K562 (cell line): ENCODE results near the gene NLRC3.

Experiments
- HMG20A ChIP-seq: fragments of 450-650 bp; formaldehyde crosslinking; conservative IDR thresholded peaks from 2 replicates; pipeline ENCODE4 v1.4.0; 2020; ENCODE audit warnings: mild to moderate bottlenecking, mixed read lengths
- POLR2A ChIP-seq: fragments of 450-650 bp; conservative IDR thresholded peaks from 2 replicates; pipeline ENCODE4 v1.6.1; 2016
- ZBTB43 ChIP-seq: sonication (generic); formaldehyde crosslinking; IDR thresholded peaks from 2 replicates; pipeline ENCODE4 v1.8.0; 2023; ENCODE audit warnings: mild to moderate bottlenecking, missing genetic modification reagents

GRCh38 chr16:3511286-3512180 is 65.7 kb downstream of the NLRC3 start:
- TF ChIP-seq HMG20A (CRISPR knock-in tag) (no peak), ZBTB43 (CRISPR knock-in tag) (no peak), POLR2A (no peak)
